GM12878 (cell line): ENCODE results near the gene ARFIP1. TPM values are rescaled to one million over a fixed set of nuclear protein-coding genes. Genes with fewer than 3 reads are reported as not detected.
A peak's percentile ranks its signal among the peaks of the same experiment; 100 is the strongest.

Experiments
- ATAC-seq: fragments of 200-7000 bp; cut with Tn5 transposase; 3 replicates; pipeline ENCODE4 v1.9.1; 2020; ENCODE audit warnings: mild to moderate bottlenecking, moderate library complexity
- BruUV-seq: library from RNA; stranded (reverse); fragments of 400-500 nt; replicated peaks from 2 replicates; lab custom pipeline; 2021; lab: Mats Ljungman, UMichigan
- CTCF ChIA-PET: fragments of 300-600 bp; sonication (Branson Sonifier 250); formaldehyde crosslinking; extraction: SDS; loops from one replicate; lab custom pipeline; 2021; ENCODE audit warnings: inconsistent platforms; lab: Yijun Ruan, JAX
- POLR2A ChIA-PET: fragments of 350-600 bp; formaldehyde crosslinking; extraction: SDS; loops from one replicate; lab custom pipeline; 2021; ENCODE audit warnings: inconsistent platforms; lab: Charles Lee
- RAD21 ChIA-PET: fragments of 300-600 bp; sonication (Branson Sonifier 250); formaldehyde crosslinking; loops from one replicate; lab custom pipeline; 2023; ENCODE audit warnings: antibody characterized with exemption; ENCODE audit not compliant: unreplicated experiment; lab: Charles Lee
- SMC1A ChIA-PET: fragments of 300-600 bp; sonication (Branson Sonifier 250); formaldehyde crosslinking; loops from one replicate; lab custom pipeline; 2023; ENCODE audit not compliant: unreplicated experiment, uncharacterized antibody; lab: Charles Lee
- DNase-seq: peaks from one replicate; pipeline ENCODE4 v3.0.0-alpha.2; 2011; ENCODE audit warnings: low read depth, low spot score
- FAIRE-seq: peaks from 3 replicates; lab custom pipeline; 2011; peaks lifted over from hg19 to GRCh38; lab: Jason Lieb, UNC
- H2AFZ ChIP-seq: 2 replicates; pipeline ENCODE4 v1.6.0; 2011; ENCODE audit warnings: low read depth, low read length, control low read depth; ENCODE audit not compliant: control insufficient read depth
- H3K27ac ChIP-seq: 2 replicates; pipeline ENCODE4 v1.5.1; 2011; ENCODE audit warnings: control low read depth; ENCODE audit not compliant: control insufficient read depth, insufficient read depth
- H3K27me3 ChIP-seq, 2 experiments: replicated peaks in 1 of 2; 2 replicates each; pipeline versions ENCODE4 v1.6.0 to v1.6.1; 2011; ENCODE audit warnings: low read length in 1 of 2; ENCODE audit not compliant: control insufficient read depth in 2 of 2, insufficient read depth in 2 of 2
- H3K36me3 ChIP-seq, 2 experiments: 2 replicates each; pipeline ENCODE4 v1.5.1; 2011; ENCODE audit warnings: low read length in 1 of 2; ENCODE audit not compliant: control insufficient read depth in 2 of 2, insufficient read depth in 2 of 2
- H3K4me1 ChIP-seq: 2 replicates; pipeline ENCODE4 v1.6.1; 2011; ENCODE audit warnings: mild to moderate bottlenecking, low read length, moderate library complexity, mixed read lengths; ENCODE audit not compliant: control insufficient read depth, insufficient read depth
- H3K4me2 ChIP-seq: 2 replicates; pipeline ENCODE4 v1.6.0; 2011; ENCODE audit warnings: control low read depth; ENCODE audit not compliant: control insufficient read depth, insufficient read depth
- H3K4me3 ChIP-seq: fragments of 200-600 bp; sonication (generic); 2 replicates; pipeline ENCODE4 v1.5.1; 2016
- H3K79me2 ChIP-seq: 2 replicates; pipeline ENCODE4 v1.6.0; 2011; ENCODE audit warnings: low read length; ENCODE audit not compliant: control insufficient read depth, insufficient read depth
- H3K9ac ChIP-seq: 2 replicates; pipeline ENCODE4 v1.8.0; 2011; ENCODE audit warnings: low read length, control low read depth, mixed read lengths; ENCODE audit not compliant: control insufficient read depth, insufficient read depth
- H3K9me3 ChIP-seq: replicated peaks from 3 replicates; pipeline ENCODE4 v1.5.1; 2011; ENCODE audit warnings: mild to moderate bottlenecking, low read length; ENCODE audit not compliant: control insufficient read depth, insufficient read depth
- H4K20me1 ChIP-seq: 2 replicates; pipeline ENCODE4 v1.6.0; 2011; ENCODE audit not compliant: control insufficient read depth, insufficient read depth
- BACH1 ChIP-seq: fragments of 450-650 bp; IDR thresholded peaks from 2 replicates; pipeline ENCODE4 v1.6.1; 2017; ENCODE audit warnings: mild to moderate bottlenecking, borderline replicate concordance
- EED ChIP-seq: sonication (generic); IDR thresholded peaks from 2 replicates; pipeline ENCODE4 v1.6.1; 2016; ENCODE audit warnings: antibody characterized with exemption, low read depth
- IKZF1 ChIP-seq: fragments of 450-650 bp; conservative IDR thresholded peaks from 2 replicates; pipeline ENCODE4 v1.6.1; 2017; ENCODE audit warnings: antibody characterized with exemption, mild to moderate bottlenecking
- IRF3 ChIP-seq: fragments of 450-650 bp; IDR thresholded peaks from 2 replicates; pipeline ENCODE4 v1.6.1; 2014; ENCODE audit warnings: mild to moderate bottlenecking
- JUNB ChIP-seq: IDR thresholded peaks from 2 replicates; pipeline ENCODE4 v1.6.1; 2016; ENCODE audit warnings: antibody characterized with exemption, mild to moderate bottlenecking
- JUND ChIP-seq: IDR thresholded peaks from 2 replicates; pipeline ENCODE4 v1.6.1; 2012; ENCODE audit warnings: low read depth, mild to moderate bottlenecking, low read length, improper control_type of control experiment, moderate library complexity
- NBN ChIP-seq: fragments of 450-650 bp; IDR thresholded peaks from 2 replicates; pipeline ENCODE4 v1.6.1; 2016
- NFIC ChIP-seq: IDR thresholded peaks from 2 replicates; pipeline ENCODE4 v1.6.1; 2012; ENCODE audit warnings: low read depth, mild to moderate bottlenecking, inconsistent platforms, low read length, moderate library complexity
- RAD21 ChIP-seq: IDR thresholded peaks from 2 replicates; pipeline ENCODE4 v1.6.1; 2011; ENCODE audit warnings: mild to moderate bottlenecking, low read depth, low read length, moderate library complexity; ENCODE audit not compliant: insufficient read depth
- RB1 ChIP-seq: fragments of 450-650 bp; formaldehyde crosslinking; IDR thresholded peaks from 2 replicates; pipeline ENCODE4 v1.6.1; 2017; ENCODE audit warnings: mild to moderate bottlenecking, borderline replicate concordance
- RFX5 ChIP-seq: IDR thresholded peaks from 2 replicates; pipeline ENCODE4 v1.6.1; 2011; ENCODE audit warnings: low read depth, low read length, improper control_type of control experiment
- RUNX3 ChIP-seq: IDR thresholded peaks from 2 replicates; pipeline ENCODE4 v1.6.1; 2012; ENCODE audit warnings: low read length, inconsistent platforms
- SREBF2 ChIP-seq: IDR thresholded peaks from 2 replicates; pipeline ENCODE4 v1.6.1; 2012; ENCODE audit warnings: mild to moderate bottlenecking, low read length
- SRF ChIP-seq, 2 experiments: IDR thresholded peaks; 2 replicates each; pipeline ENCODE4 v1.6.1; 2011; ENCODE audit warnings: low read depth in 2 of 2, low read length in 2 of 2, mild to moderate bottlenecking in 1 of 2, moderate library complexity in 1 of 2
- USF1 ChIP-seq: IDR thresholded peaks from 2 replicates; pipeline ENCODE4 v1.6.1; 2011; ENCODE audit warnings: borderline replicate concordance, low read depth, mild to moderate bottlenecking, moderate library complexity, mixed read lengths, low read length; ENCODE audit not compliant: insufficient read depth; ENCODE audit errors: extremely low read length
- ZBTB11 ChIP-seq: fragments of 450-650 bp; formaldehyde crosslinking; IDR thresholded peaks from 2 replicates; pipeline ENCODE4 v1.5.0; 2022; ENCODE audit warnings: mild to moderate bottlenecking, missing genetic modification characterization
- ZBTB4 ChIP-seq: fragments of 450-650 bp; formaldehyde crosslinking; IDR thresholded peaks from 2 replicates; pipeline ENCODE4 v1.4.0; 2022; ENCODE audit warnings: mild to moderate bottlenecking, moderate library complexity
- ZNF384 ChIP-seq: IDR thresholded peaks from 2 replicates; pipeline ENCODE4 v1.6.1; 2012; ENCODE audit warnings: low read depth, mild to moderate bottlenecking, low read length, improper control_type of control experiment, borderline replicate concordance
- WGBS: methylation state at CpG from one replicate; pipeline ENCODE4 v1.1.6; 2016; ENCODE audit warnings: low lambda C conversion rate; ENCODE audit not compliant: insufficient replicate concordance, insufficient coverage; ENCODE audit errors: missing lambda C conversion rate; 5-methylcytosine and 5-hydroxymethylcytosine counted together
- in situ Hi-C: fragments of 300-500 bp; cut with MboI; formaldehyde crosslinking; loops from 9 replicates; pipeline ENCODE4 v1.14.3; 2018; ENCODE audit warnings: mixed read lengths
- intact Hi-C: fragments of 100-400 bp; cut with micrococcal nuclease; formaldehyde crosslinking; loops from one replicate; pipeline ENCODE4 v1.14.2; 2022; ENCODE audit not compliant: unreplicated experiment
- polyA plus RNA-seq, 11 experiments: library from polyadenylated mRNA; depleted of rRNA in 4 of 11; unstranded in 6 of 11; stranded (reverse) in 5 of 11; fragments of >200 nt; fragmentation: Nextera tagmentation in 4 of 11; fragmentation: Illumina TruSeq in 1 of 11; extraction: Ambion mirVana in 4 of 11; extraction: Trizol in 1 of 11; gene quantifications; 1 replicate in 1 of 11; 2 replicates in 10 of 11; pipeline versions ENCODE4 v1.2.1 to v1.2.3, GENCODE V29; 2011 to 2016; ENCODE audit warnings: inconsistent platforms in 2 of 11, missing spikeins in 2 of 11, low read depth in 1 of 11
- total RNA-seq, 4 experiments: library from RNA; depleted of rRNA in 3 of 4; stranded (reverse); fragments of >200 nt in 3 of 4; fragmentation: Illumina TruSeq in 1 of 4; extraction: Trizol in 1 of 4; gene quantifications; 2 replicates each; pipeline versions ENCODE4 v1.2.1 to v1.2.3, GENCODE V29; 2013 to 2021

ARFIP1 gene
- total and polyA plus RNA-seq, 10 of the 15 experiments (the other 5 are each of a cell fraction or from before 2014, with no cell fraction given): 9.5 to 21.7 (median 15.4) TPM

GRCh38 chr4:152856960-152857359 is 77.2 kb downstream of the ARFIP1 start:
- ChIA-PET CTCF (interaction anchor here (1.1 to 1.5 kb wide), 2 partner anchors 10 to 271 kb away, joined by 3 to 4 read pairs; no protein-coding TSS in a partner anchor), RAD21 (no interaction called here), SMC1A (interaction anchor here (1.8 kb wide), 1 partner anchor 10 kb away, joined by 4 read pairs; no protein-coding TSS in a partner anchor), POLR2A (no interaction called here)
- H3K36me3 ChIP-seq: no peaks in the 10 kb centered on the region
- no peak overlapping the region for H3K9ac ChIP-seq
- WGBS: 81% methylated on average over 4 of the region's 4 CpGs
- H4K20me1 ChIP-seq: no peaks in the 10 kb centered on the region
- H3K27me3 ChIP-seq: no peaks in the 10 kb centered on the region
- DNase-seq (no peak), ATAC-seq (no peak), FAIRE-seq (peak; percentile 52)
- BruUV-seq: no TSS peak
- no peak overlapping the region for H2AFZ ChIP-seq
- in situ Hi-C loops: no loop called here
- no peak overlapping the region for H3K4me3 ChIP-seq
- H3K4me2 ChIP-seq: no peak overlapping the region
- H3K79me2 ChIP-seq: no peaks in the 10 kb centered on the region
- peaks cover 8% of the 10 kb centered on the region; the same call in 2 of the 3 replicates for H3K9me3 ChIP-seq
- no peak overlapping the region for H3K27ac ChIP-seq
- no peaks in the 10 kb centered on the region for H3K4me1 ChIP-seq
- intact Hi-C loops: no loop called here
- TF ChIP-seq JUNB (no peak), NBN (no peak), IKZF1 (no peak), USF1 (no peak), ZBTB11 (CRISPR knock-in tag) (no peak), ZNF384 (no peak), RB1 (no peak), EED (no peak), ZBTB4 (CRISPR knock-in tag) (no peak), RFX5 (no peak), NFIC (no peak), IRF3 (no peak), BACH1 (no peak), RUNX3 (no peak), JUND (no peak), RAD21 (no peak), SRF (IDR thresholded peaks at IDR 0.05; ENCODE audit: low read depth in 2 of 2, low read length in 2 of 2) (no peak), SREBF2 (no peak)
